B cell (primary cell): ENCODE results near the gene EIF4G2. TPM values are rescaled to one million over a fixed set of nuclear protein-coding genes. Genes with fewer than 3 reads are reported as not detected.
A peak's percentile ranks its signal among the peaks of the same experiment; 100 is the strongest.

Source experiments
- ATAC-seq: fragments of 200-7000 bp; cut with Tn5 transposase; one replicate; pipeline ENCODE4 v1.10.0; 2021; ENCODE audit warnings: low read depth, mild to moderate bottlenecking, moderate number of reproducible peaks, moderate library complexity
- CTCF ChIA-PET: fragments of 350-600 bp; sonication (Branson Sonifier 250); formaldehyde crosslinking; loops from one replicate; lab custom pipeline; 2021; ENCODE audit warnings: antibody characterized with exemption, inconsistent platforms; lab: Charles Lee
- POLR2A ChIA-PET: fragments of 350-600 bp; sonication (Branson Sonifier 250); formaldehyde crosslinking; loops from one replicate; lab custom pipeline; 2021; ENCODE audit warnings: antibody characterized with exemption; lab: Charles Lee
- DNase-seq: peaks from one replicate; pipeline ENCODE4 v3.0.0; 2013
- H2AFZ ChIP-seq: 2 replicates; pipeline ENCODE4 v1.6.1; 2012; ENCODE audit warnings: mild to moderate bottlenecking, low read depth, low read length; ENCODE audit not compliant: insufficient read depth, poor library complexity, severe bottlenecking
- H3K27ac ChIP-seq, 2 donors: 1 replicate in 1 of 2; 2 replicates in 1 of 2; pipeline ENCODE4 v1.5.1; 2012 to 2013; ENCODE audit warnings: low read length in 2 of 2, mild to moderate bottlenecking in 2 of 2, moderate library complexity in 1 of 2
- H3K27me3 ChIP-seq, 4 experiments: fragments of 200-600 bp in 1 of 4; sonication (generic) in 1 of 4; replicated peaks in 1 of 4; 1 replicate in 2 of 4; 2 replicates in 2 of 4; pipeline versions ENCODE4 v1.6.1 to v1.7.0; 2013 to 2016; ENCODE audit warnings: low read length in 3 of 4, mild to moderate bottlenecking in 2 of 4, mixed read lengths in 1 of 4, moderate library complexity in 1 of 4; ENCODE audit not compliant: insufficient read depth in 4 of 4, control insufficient read depth in 3 of 4; ENCODE audit errors: control extremely low read depth in 1 of 4
- H3K36me3 ChIP-seq, 2 experiments: replicated peaks in 1 of 2; 1 replicate in 1 of 2; 2 replicates in 1 of 2; pipeline versions ENCODE4 v1.6.1 to v1.7.1; 2013; ENCODE audit warnings: low read length in 1 of 2; ENCODE audit not compliant: insufficient read depth in 2 of 2, control insufficient read depth in 1 of 2; ENCODE audit errors: control extremely low read depth in 1 of 2, extremely low read depth in 1 of 2
- H3K4me1 ChIP-seq, 2 donors: fragments of 200-600 bp in 1 of 2; sonication (generic) in 1 of 2; 1 replicate in 1 of 2; 2 replicates in 1 of 2; pipeline versions ENCODE4 v1.5.1 to v1.6.1; 2013 to 2017; ENCODE audit warnings: low read length in 2 of 2; ENCODE audit not compliant: control insufficient read depth in 2 of 2, insufficient read depth in 2 of 2
- H3K4me2 ChIP-seq: replicated peaks from 2 replicates; pipeline ENCODE3; 2012; ENCODE audit warnings: mild to moderate bottlenecking, low read depth, low read length; ENCODE audit not compliant: poor library complexity, severe bottlenecking
- H3K4me3 ChIP-seq, 5 experiments: fragments of 200-600 bp in 1 of 5; sonication (generic) in 1 of 5; 1 replicate in 3 of 5; 2 replicates in 2 of 5; pipeline versions ENCODE4 v1.5.1 to v1.7.0; 2011 to 2016; ENCODE audit warnings: low read length in 4 of 5, mild to moderate bottlenecking in 4 of 5, low read depth in 2 of 5, control low read depth in 1 of 5, moderate library complexity in 1 of 5; ENCODE audit not compliant: insufficient read depth in 1 of 5; ENCODE audit errors: control extremely low read depth in 1 of 5, extremely low read depth in 1 of 5
- H3K79me2 ChIP-seq: fragments of 200-600 bp; sonication (generic); one replicate; pipeline ENCODE4 v1.6.0; 2016; ENCODE audit warnings: low read length; ENCODE audit not compliant: control insufficient read depth, insufficient read depth
- H3K9ac ChIP-seq: fragments of 200-600 bp; sonication (generic); 2 replicates; pipeline ENCODE4 v1.6.1; 2017; ENCODE audit warnings: mild to moderate bottlenecking, low read length, moderate library complexity
- H3K9me3 ChIP-seq, 3 donors: one replicate each; pipeline versions ENCODE4 v1.6.1 to v1.7.1; 2013; ENCODE audit warnings: low read length in 2 of 3; ENCODE audit not compliant: control insufficient read depth in 2 of 3, insufficient read depth in 1 of 3; ENCODE audit errors: control extremely low read depth in 1 of 3
- H4K20me1 ChIP-seq: 2 replicates; pipeline ENCODE4 v1.6.0; 2012; ENCODE audit warnings: mild to moderate bottlenecking, low read length; ENCODE audit not compliant: insufficient read depth, control insufficient read depth, poor library complexity, severe bottlenecking
- H3K27ac Mint-ChIP-seq: one replicate; pipeline ENCODE4 v1.8.0; 2021; ENCODE audit warnings: mixed read lengths
- H3K27me3 Mint-ChIP-seq: one replicate; pipeline ENCODE4 v1.8.0; 2021; ENCODE audit warnings: mixed read lengths
- H3K4me1 Mint-ChIP-seq: one replicate; pipeline ENCODE4 v1.8.0; 2021; ENCODE audit warnings: mixed read lengths
- H3K4me3 Mint-ChIP-seq: one replicate; pipeline ENCODE4 v1.8.0; 2021; ENCODE audit warnings: mixed read lengths
- H3K9me3 Mint-ChIP-seq: one replicate; pipeline ENCODE4 v1.8.0; 2022; ENCODE audit warnings: mixed read lengths; ENCODE audit not compliant: insufficient read depth
- CTCF ChIP-seq: fragments of 200-600 bp; IDR thresholded peaks from one replicate; pipeline ENCODE4 v1.8.0; 2022; ENCODE audit warnings: antibody characterized with exemption, mild to moderate bottlenecking
- EZH2 ChIP-seq: IDR thresholded peaks from 2 replicates; pipeline ENCODE4 v1.6.1; 2012; ENCODE audit warnings: borderline replicate concordance, low read depth, mild to moderate bottlenecking, moderate library complexity, low read length; ENCODE audit not compliant: insufficient read depth, poor library complexity, severe bottlenecking
- WGBS: methylation state at CpG from one replicate; pipeline ENCODE4 v1.1.5; 2013; ENCODE audit warnings: missing lambda C conversion rate; ENCODE audit not compliant: insufficient coverage; 5-methylcytosine and 5-hydroxymethylcytosine counted together
- intact Hi-C: fragments of 100-400 bp; cut with micrococcal nuclease; formaldehyde crosslinking; loops from one replicate; pipeline ENCODE4 v1.10.0; 2022
- polyA plus RNA-seq: library from polyadenylated mRNA; depleted of rRNA; stranded (reverse); fragments of >200 nt; gene quantifications from 2 replicates; pipeline ENCODE4 v1.2.3, GENCODE V29; 2012
- total RNA-seq, 2 donors: library from RNA; stranded (reverse); fragments of 120-200 nt in 1 of 2; gene quantifications; 1 replicate in 1 of 2; 2 replicates in 1 of 2; pipeline versions ENCODE4 v1.2.3 to v1.2.4, GENCODE V29; 2013 to 2022

Gene EIF4G2
- total and polyA plus RNA-seq, 2 donors (not counting 1 experiment from before 2014, with no cell fraction given), result 275 to 592 TPM

DNA sequence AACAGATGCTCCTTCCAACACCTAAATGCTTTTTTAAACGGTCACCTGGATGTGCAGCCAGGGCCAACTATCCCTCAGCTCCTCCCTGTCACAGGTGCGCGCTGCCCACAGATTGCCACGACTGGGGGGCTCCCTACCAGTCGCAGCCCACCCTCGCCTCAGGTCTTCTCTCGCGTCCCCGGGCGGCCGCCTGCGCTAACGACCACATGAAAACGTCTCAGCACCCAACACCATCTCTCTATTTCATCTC, 48.7 kb upstream of the EIF4G2 start:
- peaks cover 38% of the 10 kb centered on the region for H3K4me1 Mint-ChIP-seq
- intact Hi-C loops, result loop anchor here (2.0 to 10.0 kb wide), 4 partner anchors 33 to 1285 kb away; partner anchors contain the start of genes CTR9 and WEE1
- 0% methylated on average over 14 of the region's 14 CpGs for WGBS

More for the DNA sequence above, 48.7 kb upstream of the EIF4G2 start:
- ChIA-PET POLR2A (interaction anchor here (0.5 to 6.7 kb wide), 12 partner anchors 9 to 1399 kb away, joined by 3 to 147 read pairs (median 6); partner anchors contain the start of genes AMPD3, CTR9, EIF4G2 and RNF141), CTCF (interaction anchor here (0.9 to 3.2 kb wide), 5 partner anchors 21 to 76 kb away, joined by 3 to 27 read pairs (median 4); partner anchors contain the start of gene EIF4G2)
- DNase-seq (no peak), ATAC-seq (peak; percentile 8)
- H3K79me2 ChIP-seq, result peaks cover 79% of the 10 kb centered on the region
- no peaks in the 10 kb centered on the region for H3K9me3 ChIP-seq
- peaks cover 21 to 23% of the 10 kb centered on the region in 2 donors for H3K4me1 ChIP-seq
- TF ChIP-seq CTCF (no peak), EZH2 (no peak)
- Mint-ChIP-seq H3K27me3 (no peaks in the 10 kb centered on the region), H3K9me3 (no peaks in the 10 kb centered on the region), H3K4me3 (peak overlapping the region; percentile 98), H3K27ac (peak overlapping the region; percentile 99)
- H3K9ac ChIP-seq, result peak overlapping the region; percentile 94
- peak overlapping the region; percentile 82 for H3K4me2 ChIP-seq
- peak overlapping the region; percentile 79 for H2AFZ ChIP-seq
- peak overlapping the region; percentile 90 to 98 for H3K27ac ChIP-seq
- H3K36me3 ChIP-seq, result peaks cover 5 to 31% of the 10 kb centered on the region in 2 experiments
- no peaks in the 10 kb centered on the region for H3K27me3 ChIP-seq
- H3K4me3 ChIP-seq, result peak overlapping the region; percentile 68 to 98 (median 95)
- no peaks in the 10 kb centered on the region for H4K20me1 ChIP-seq
